Activated naive CD8-positive, alpha-beta T cell treated with anti-CD3 and anti-CD28 coated beads, Interleukin-2, amount 10 ng/mL, durations not matched to agents 7 days and 5 days (primary cell): Measurements from ENCODE around the gene CTNND2. TPM values are rescaled to one million over a fixed set of nuclear protein-coding genes. Genes with fewer than 3 reads are reported as not detected.
"Not testable (repeated sequence)": the region's sequence is repeated elsewhere in the genome, so short reads cannot be mapped to it uniquely, and the experiment has no call there.

Experiments
- ATAC-seq: fragments of 150-1000 bp; cut with Tn5 transposase; one replicate; pipeline ENCODE4 v1.10.0; 2021; ENCODE audit warnings: low read depth, moderate library complexity
- POLR2A ChIA-PET: fragments of 350-600 bp; sonication (Branson Sonifier 250); formaldehyde crosslinking; loops from one replicate; lab custom pipeline; 2021; ENCODE audit warnings: antibody characterized with exemption; lab: Charles Lee
- DNase-seq: peaks from one replicate; pipeline ENCODE4 v3.0.0; 2021
- H3K27ac Mint-ChIP-seq: one replicate; pipeline ENCODE4 v1.8.0; 2022; ENCODE audit warnings: mild to moderate bottlenecking, mixed read lengths
- H3K27me3 Mint-ChIP-seq: one replicate; pipeline ENCODE4 v1.8.0; 2022; ENCODE audit warnings: mild to moderate bottlenecking, moderate library complexity, mixed read lengths
- H3K36me3 Mint-ChIP-seq: one replicate; pipeline ENCODE4 v1.8.0; 2021; ENCODE audit warnings: mild to moderate bottlenecking, mixed read lengths
- H3K4me1 Mint-ChIP-seq: one replicate; pipeline ENCODE4 v1.8.0; 2021; ENCODE audit warnings: mixed read lengths
- H3K4me3 Mint-ChIP-seq: one replicate; pipeline ENCODE4 v1.8.0; 2022; ENCODE audit warnings: mild to moderate bottlenecking, moderate library complexity, mixed read lengths
- H3K9me3 Mint-ChIP-seq: one replicate; pipeline ENCODE4 v1.8.0; 2021; ENCODE audit warnings: mixed read lengths
- total RNA-seq, 2 experiments: library from RNA; stranded (reverse); gene quantifications; one replicate each; pipeline ENCODE4 v1.2.3, GENCODE V29; 2021

The CTNND2 gene
- total RNA-seq, 2 experiments from 2014 or later = not detected

DNA sequence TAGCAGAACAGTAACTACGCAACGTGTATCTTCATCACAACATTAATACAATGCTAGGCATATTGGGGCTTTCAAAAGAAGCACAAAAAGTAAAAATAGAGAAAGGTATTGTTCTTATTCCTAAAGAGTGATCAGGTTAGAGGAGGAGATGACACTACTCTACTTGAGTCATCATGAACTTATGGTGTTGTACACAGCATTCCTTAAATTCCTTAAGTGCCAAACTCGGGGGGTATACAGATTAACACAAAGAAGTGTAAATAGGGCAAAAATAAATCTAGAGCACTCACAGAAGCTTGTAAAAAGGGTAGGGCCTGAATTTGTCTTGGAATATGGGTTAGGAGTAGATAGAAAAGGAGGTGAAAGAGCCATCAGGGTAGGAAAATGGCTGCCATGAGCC lies 835.2 kb downstream of the CTNND2 start:
- POLR2A ChIA-PET = no interaction called here
- ATAC-seq = no peak
- H3K27me3 Mint-ChIP-seq = no peaks in the 10 kb centered on the region

GRCh38 chr5:11065723-11066122 lies 838.5 kb downstream of the CTNND2 start:
- POLR2A ChIA-PET = not testable (repeated sequence)

More for the DNA sequence above, 835.2 kb downstream of the CTNND2 start:
- Mint-ChIP-seq H3K9me3 (no peaks in the 10 kb centered on the region), H3K4me1 (no peaks in the 10 kb centered on the region), H3K36me3 (no peaks in the 10 kb centered on the region), H3K4me3 (no peak overlapping the region), H3K27ac (no peak overlapping the region)
- DNase-seq = no peak

GRCh38 chr5:11064763-11065450 lies 839.3 kb downstream of the CTNND2 start:
- POLR2A ChIA-PET = no interaction called here
- no peaks in the 10 kb centered on the region for H3K9me3 Mint-ChIP-seq
- H3K27ac Mint-ChIP-seq = no peak overlapping the region
- ATAC-seq = no peak
- DNase-seq = no peak
- H3K4me1 Mint-ChIP-seq = no peaks in the 10 kb centered on the region
- H3K27me3 Mint-ChIP-seq = no peaks in the 10 kb centered on the region
- H3K4me3 Mint-ChIP-seq = no peak overlapping the region
- H3K36me3 Mint-ChIP-seq = no peaks in the 10 kb centered on the region

More at GRCh38 chr5:11065723-11066122, 838.5 kb downstream of the CTNND2 start:
- not testable (repeated sequence) for H3K4me1 Mint-ChIP-seq, H3K9me3 Mint-ChIP-seq, H3K27me3 Mint-ChIP-seq, ATAC-seq, H3K4me3 Mint-ChIP-seq, H3K36me3 Mint-ChIP-seq, H3K27ac Mint-ChIP-seq, DNase-seq

DNA sequence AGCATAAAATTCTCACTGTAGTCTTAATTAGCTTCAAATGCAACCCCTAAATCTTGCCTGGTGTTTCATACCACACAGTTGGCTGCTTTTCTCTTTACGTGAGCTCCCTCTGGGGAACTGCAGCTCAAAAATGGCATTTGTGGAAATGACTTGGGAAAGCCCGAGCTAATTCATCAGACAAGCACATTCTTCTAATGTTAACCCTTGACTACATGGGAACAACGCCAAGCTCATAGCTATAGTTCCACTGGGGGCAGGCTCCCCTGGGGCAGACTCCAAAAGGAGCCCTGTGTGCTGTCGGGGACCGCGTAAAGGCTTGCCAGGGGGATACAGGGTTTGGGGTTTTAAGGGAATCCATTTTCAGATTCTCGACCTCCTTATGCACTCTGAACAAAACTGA lies 841.8 kb downstream of the CTNND2 start:
- H3K4me1 Mint-ChIP-seq = no peaks in the 10 kb centered on the region
- no peaks in the 10 kb centered on the region for H3K27me3 Mint-ChIP-seq
- DNase-seq = no peak
- no peak for ATAC-seq
- POLR2A ChIA-PET = no interaction called here
- no peaks in the 10 kb centered on the region for H3K9me3 Mint-ChIP-seq
- no peak overlapping the region for H3K4me3 Mint-ChIP-seq
- no peak overlapping the region for H3K27ac Mint-ChIP-seq
- H3K36me3 Mint-ChIP-seq = no peaks in the 10 kb centered on the region

GRCh38 chr5:11056560-11056959 lies 847.7 kb downstream of the CTNND2 start:
- H3K36me3 Mint-ChIP-seq = no peaks in the 10 kb centered on the region
- peaks cover 2% of the 10 kb centered on the region for H3K27me3 Mint-ChIP-seq
- H3K9me3 Mint-ChIP-seq = peaks cover 1% of the 10 kb centered on the region
- H3K4me3 Mint-ChIP-seq = no peak overlapping the region
- POLR2A ChIA-PET = no interaction called here
- no peaks in the 10 kb centered on the region for H3K4me1 Mint-ChIP-seq
- H3K27ac Mint-ChIP-seq = no peak overlapping the region
- no peak for DNase-seq
- ATAC-seq = no peak

DNA sequence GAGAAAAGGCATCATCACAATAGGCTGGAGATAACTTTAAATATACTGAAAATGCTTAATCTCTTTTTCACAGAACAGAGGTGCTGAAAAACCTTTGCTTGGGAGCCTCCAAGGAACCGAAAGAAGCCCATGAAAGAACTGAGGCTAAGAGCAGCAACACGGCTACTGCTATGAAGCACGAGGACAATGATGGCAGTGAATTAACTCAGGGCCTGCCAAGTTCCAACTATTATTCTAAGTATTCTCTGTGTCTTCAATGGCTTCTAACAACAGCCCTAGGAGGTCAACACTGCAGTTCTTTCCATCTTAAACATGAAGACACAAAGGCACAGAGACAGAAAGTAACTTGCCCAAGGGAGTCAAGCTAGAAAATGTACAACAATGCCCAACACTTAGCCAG lies 850.2 kb downstream of the CTNND2 start:
- ATAC-seq (no peak), DNase-seq (no peak)
- H3K27ac Mint-ChIP-seq = no peak overlapping the region
- peaks cover 1% of the 10 kb centered on the region for H3K9me3 Mint-ChIP-seq
- no peak overlapping the region for H3K4me3 Mint-ChIP-seq
- H3K4me1 Mint-ChIP-seq = no peaks in the 10 kb centered on the region
- H3K27me3 Mint-ChIP-seq = peaks cover 2% of the 10 kb centered on the region
- POLR2A ChIA-PET = no interaction called here
- no peaks in the 10 kb centered on the region for H3K36me3 Mint-ChIP-seq

- Mint-ChIP-seq H3K27ac (no peak overlapping the region), H3K9me3 (peaks cover 1% of the 10 kb centered on the region), H3K36me3 (no peaks in the 10 kb centered on the region), H3K4me3 (no peak overlapping the region), H3K27me3 (peaks cover 2% of the 10 kb centered on the region), H3K4me1 (no peaks in the 10 kb centered on the region)
- no peak for DNase-seq
- POLR2A ChIA-PET = no interaction called here
- no peak for ATAC-seq
These were observed 851.4 kb downstream of the CTNND2 start for GRCh38 chr5:11052871-11053270.

DNA sequence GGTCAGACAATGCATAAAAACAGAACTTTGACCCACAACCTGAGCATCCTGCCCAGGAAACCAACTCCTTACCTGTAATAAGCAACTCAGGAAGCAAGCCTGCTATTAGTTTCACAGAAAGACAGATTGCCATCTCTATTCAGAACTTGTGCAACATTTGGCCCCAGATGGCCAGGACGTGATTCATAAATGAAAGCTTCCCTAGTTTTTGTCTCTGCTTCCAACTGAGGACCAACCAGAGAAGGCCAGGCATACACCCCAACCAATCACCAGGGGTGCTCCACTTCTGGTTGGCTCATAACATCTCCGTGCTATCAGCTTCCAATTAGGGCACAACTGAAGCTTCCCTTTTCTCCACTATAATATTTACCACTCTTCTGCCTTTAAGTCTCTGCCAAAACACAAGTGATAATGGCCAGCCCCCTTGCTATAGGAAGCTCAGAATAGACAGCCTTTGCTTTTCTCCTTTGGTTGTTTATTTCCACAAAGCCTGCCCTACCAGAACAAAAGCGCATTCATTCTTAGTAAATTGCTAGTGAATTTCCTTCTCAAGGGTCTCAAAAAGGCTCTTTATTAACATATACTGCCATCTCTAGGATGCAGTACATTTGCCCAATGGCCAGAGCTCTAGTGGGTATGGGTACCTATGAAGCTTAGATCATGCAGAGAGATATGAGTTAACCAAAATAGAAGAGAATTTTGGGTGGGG lies 853.5 kb downstream of the CTNND2 start:
- peaks cover 2% of the 10 kb centered on the region for H3K27me3 Mint-ChIP-seq
- ATAC-seq (no peak), DNase-seq (no peak)
- POLR2A ChIA-PET = no interaction called here
- no peak overlapping the region for H3K27ac Mint-ChIP-seq
- no peak overlapping the region for H3K4me3 Mint-ChIP-seq
- H3K36me3 Mint-ChIP-seq = no peaks in the 10 kb centered on the region
- H3K4me1 Mint-ChIP-seq = no peaks in the 10 kb centered on the region
- no peaks in the 10 kb centered on the region for H3K9me3 Mint-ChIP-seq

- POLR2A ChIA-PET = no interaction called here
- Mint-ChIP-seq H3K4me1 (no peaks in the 10 kb centered on the region), H3K27me3 (peaks cover 2% of the 10 kb centered on the region), H3K4me3 (no peak overlapping the region), H3K9me3 (no peaks in the 10 kb centered on the region), H3K27ac (no peak overlapping the region), H3K36me3 (no peaks in the 10 kb centered on the region)
- no peak for DNase-seq
- ATAC-seq = no peak
These were observed 855.5 kb downstream of the CTNND2 start for GRCh38 chr5:11048760-11049159.

DNA sequence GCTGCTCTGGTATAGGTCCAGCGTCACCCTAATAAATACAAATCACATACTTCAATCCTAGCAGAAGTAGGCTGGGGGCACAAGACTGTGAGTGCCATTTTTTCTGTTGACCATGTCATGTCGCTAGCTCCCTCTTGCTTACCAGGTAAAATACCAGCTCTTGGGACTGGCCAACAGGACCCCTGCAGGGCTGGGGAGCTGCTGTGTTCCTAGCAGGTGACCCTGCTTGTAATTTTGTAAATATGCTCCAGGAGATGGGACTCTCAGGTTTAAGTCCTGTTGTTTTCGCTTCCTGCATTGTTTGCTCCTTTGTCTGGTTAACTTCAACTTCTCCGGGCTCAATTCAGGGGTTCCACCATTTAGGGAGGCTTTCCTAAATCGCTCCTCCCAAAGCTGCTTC lies 856.6 kb downstream of the CTNND2 start:
- Mint-ChIP-seq H3K9me3 (no peaks in the 10 kb centered on the region), H3K27ac (no peak overlapping the region), H3K4me1 (no peaks in the 10 kb centered on the region), H3K4me3 (no peak overlapping the region), H3K36me3 (no peaks in the 10 kb centered on the region), H3K27me3 (peaks cover 2% of the 10 kb centered on the region)
- POLR2A ChIA-PET = no interaction called here
- no peak for ATAC-seq
- DNase-seq = no peak

DNA sequence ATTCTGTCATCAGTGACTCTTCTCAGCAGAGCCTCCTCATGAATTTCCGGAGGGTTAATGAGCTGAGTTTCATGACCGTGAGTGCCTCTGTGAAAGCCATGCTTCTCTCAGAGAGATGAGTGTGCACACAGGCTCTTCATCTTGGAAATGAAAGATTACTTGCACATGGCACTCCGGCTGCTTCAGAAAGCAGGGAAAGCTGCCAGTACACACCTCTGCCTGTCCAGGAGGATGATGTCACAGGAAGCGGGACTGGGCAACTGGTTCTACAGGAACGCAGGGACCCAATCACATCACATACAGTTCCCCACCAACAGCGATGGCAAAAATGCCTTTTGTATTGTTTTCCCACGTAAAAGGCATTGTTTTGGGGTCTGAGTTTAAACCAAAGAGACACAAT lies 857.2 kb downstream of the CTNND2 start:
- Mint-ChIP-seq H3K27me3 (peaks cover under 1% of the 10 kb centered on the region), H3K9me3 (no peaks in the 10 kb centered on the region), H3K27ac (no peak overlapping the region), H3K36me3 (no peaks in the 10 kb centered on the region), H3K4me1 (no peaks in the 10 kb centered on the region), H3K4me3 (no peak overlapping the region)
- no peak for ATAC-seq
- POLR2A ChIA-PET = no interaction called here
- DNase-seq = no peak

- ATAC-seq = no peak
- Mint-ChIP-seq H3K36me3 (no peaks in the 10 kb centered on the region), H3K4me3 (no peak overlapping the region), H3K27me3 (no peaks in the 10 kb centered on the region), H3K27ac (no peak overlapping the region), H3K4me1 (no peaks in the 10 kb centered on the region), H3K9me3 (no peaks in the 10 kb centered on the region)
- no peak for DNase-seq
- POLR2A ChIA-PET = no interaction called here
These were observed 858.1 kb downstream of the CTNND2 start for GRCh38 chr5:11046160-11046559.

- Mint-ChIP-seq H3K36me3 (no peaks in the 10 kb centered on the region), H3K27ac (no peak overlapping the region), H3K27me3 (no peaks in the 10 kb centered on the region), H3K4me3 (no peak overlapping the region), H3K4me1 (no peaks in the 10 kb centered on the region), H3K9me3 (no peaks in the 10 kb centered on the region)
- DNase-seq = no peak
- POLR2A ChIA-PET = no interaction called here
- ATAC-seq = no peak
These were observed 858.8 kb downstream of the CTNND2 start for GRCh38 chr5:11045411-11045810.

- H3K36me3 Mint-ChIP-seq = no peaks in the 10 kb centered on the region
- POLR2A ChIA-PET = no interaction called here
- H3K27me3 Mint-ChIP-seq = peaks cover 2% of the 10 kb centered on the region
- ATAC-seq (no peak), DNase-seq (no peak)
- H3K9me3 Mint-ChIP-seq = no peaks in the 10 kb centered on the region
- H3K4me1 Mint-ChIP-seq = no peaks in the 10 kb centered on the region
- H3K27ac Mint-ChIP-seq = no peak overlapping the region
- H3K4me3 Mint-ChIP-seq = no peak overlapping the region
These were observed 859.7 kb downstream of the CTNND2 start for GRCh38 chr5:11044581-11044980.
